Stimulated activated CD8-positive, alpha-beta memory T cell treated with anti-CD3 and anti-CD28 coated beads, Interleukin-7, amount 100 ng/mL, for 1 hour (primary cell): ENCODE results near the gene TBC1D17.

Experiments
- DNase-seq, 2 donors: peaks; one replicate each; pipeline ENCODE4 v3.0.0-alpha.2; 2020; ENCODE audit warnings: low read depth in 2 of 2

The TBC1D17 gene

DNA sequence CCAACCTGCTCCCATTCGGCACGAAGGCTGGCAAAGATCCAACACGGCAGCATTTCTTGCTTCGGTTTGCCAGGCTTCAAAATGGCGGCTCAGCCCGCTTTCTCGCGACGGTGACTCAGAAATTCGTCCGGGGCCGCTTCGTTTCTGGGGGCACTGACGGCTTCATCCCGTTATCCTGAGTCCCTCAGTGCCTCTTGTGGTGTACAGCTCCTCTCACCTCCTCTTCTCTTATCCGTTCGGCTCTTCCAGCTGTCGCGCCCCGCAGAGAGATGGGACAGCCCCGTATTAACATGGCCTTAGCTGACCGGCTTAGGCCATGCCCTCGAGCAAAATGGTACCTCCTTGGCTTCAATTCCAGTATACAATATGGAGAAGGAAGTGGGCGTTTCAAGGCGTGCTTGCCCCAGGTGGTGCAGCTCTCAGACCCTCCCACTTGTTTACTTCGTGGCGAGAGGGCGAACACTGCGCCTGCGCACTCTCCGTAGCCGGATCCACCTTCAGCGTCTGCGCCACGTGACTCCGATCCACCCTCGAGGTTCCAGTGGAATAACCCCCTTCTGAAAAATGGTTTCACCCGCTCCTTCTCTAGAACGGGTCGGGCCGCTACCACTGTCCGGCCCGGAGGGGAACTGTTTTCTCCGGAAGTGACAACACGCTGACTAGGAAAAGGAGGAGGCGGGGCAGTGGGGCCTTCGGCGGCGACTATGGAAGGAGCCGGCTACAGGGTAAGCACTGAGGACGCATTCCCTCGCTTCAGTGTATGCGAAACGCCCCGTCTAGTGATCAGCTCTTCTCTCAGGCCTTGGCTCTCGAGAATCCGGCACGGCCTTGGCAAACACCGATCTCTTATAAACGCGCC, at the start of gene TBC1D17, which contains the start of gene AKT1S1:
Gene TBC1D17, plus strand, starts transcription at position 683 of the 859 bp plus-strand sequence. Its CDS starts 22 bp downstream, at position 705.
Gene AKT1S1, minus strand, starts transcription at position 336 of the 859 bp plus-strand sequence. CDS start 4,060 bp downstream, outside the sequence.
- peak; percentile 94 to 96 for DNase-seq

DNA sequence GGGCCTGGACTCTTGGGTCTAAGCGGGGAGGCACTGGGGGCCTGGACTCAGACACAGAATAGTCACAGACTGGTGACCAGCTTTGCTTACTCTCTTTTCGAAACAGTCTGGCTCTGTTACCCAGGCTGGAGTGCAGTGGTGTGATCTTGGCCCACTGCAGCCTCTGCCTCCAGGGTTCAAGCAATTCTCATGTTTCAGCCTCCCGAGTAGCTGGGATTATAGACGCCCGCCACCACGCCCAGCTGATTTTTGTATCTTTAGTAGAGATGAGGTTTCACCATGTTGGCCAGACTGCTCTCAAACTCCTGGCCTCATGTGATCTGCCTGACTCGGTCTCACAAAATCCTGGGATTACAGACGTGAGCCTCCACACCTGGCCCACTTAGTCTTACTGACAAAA, 48.3 kb upstream of the TBC1D17 start:
- DNase-seq, result no peak

DNA sequence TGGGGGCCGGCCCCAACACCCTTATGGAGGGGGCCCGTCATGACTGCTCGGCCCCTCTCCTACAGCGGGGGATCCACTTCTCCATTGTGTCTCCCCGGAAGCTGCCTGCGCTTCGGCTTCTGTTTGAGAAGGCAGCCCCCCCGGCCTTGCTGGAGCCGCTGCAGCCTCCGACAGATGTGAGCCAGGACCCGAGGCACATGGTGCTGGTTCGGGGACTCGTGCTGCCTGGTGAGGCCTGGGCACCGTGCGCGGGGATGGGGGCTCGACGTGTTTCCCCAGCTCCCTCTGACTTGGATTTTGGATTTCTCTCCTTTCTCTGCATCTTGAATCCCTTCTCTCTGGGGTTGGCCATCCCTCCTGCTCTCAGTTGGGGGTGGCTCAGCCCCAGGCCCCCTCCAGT, 47.8 kb upstream of the TBC1D17 start:
- no peak for DNase-seq

DNA sequence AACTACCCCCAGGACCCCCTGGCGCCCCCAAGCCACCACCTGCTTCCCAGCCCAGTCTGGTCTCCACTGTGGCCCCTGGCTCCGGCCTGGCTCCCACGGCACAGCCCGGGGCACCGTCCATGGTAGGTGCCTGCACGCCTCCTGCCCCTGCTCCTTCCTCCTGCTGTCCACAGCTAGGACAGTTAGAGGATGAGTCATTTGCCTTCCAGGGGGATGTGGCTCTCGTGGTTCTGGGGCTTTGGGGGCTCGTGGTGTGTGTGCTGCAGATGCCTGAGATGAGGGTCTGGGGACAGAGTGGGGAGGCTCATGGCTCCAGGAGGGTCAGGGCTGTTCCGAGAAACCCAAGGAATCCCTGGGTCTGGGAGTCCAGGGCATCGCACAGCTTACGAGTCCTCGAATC, 46.7 kb upstream of the TBC1D17 start:
- DNase-seq, result no peak

DNA sequence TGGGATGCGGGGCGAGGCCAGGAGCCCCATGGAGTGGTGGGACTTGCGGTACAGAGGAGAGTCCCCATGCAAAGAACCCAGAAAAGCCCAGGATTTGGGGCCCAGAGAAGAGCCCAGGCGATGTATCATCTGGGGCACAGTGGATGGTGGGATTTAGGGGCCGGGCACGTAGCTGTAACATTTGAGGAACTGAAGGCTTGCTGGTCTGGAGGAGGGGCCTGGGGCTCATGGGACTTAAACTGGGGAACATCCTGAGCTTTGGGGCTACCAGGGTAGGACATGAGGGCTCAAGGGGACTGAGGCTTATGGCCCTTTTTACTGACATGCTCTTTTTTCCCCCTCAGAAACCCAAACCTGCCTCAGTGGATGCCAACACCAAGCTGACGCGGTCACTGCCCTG, 45.9 kb upstream of the TBC1D17 start:
- no peak for DNase-seq

DNA sequence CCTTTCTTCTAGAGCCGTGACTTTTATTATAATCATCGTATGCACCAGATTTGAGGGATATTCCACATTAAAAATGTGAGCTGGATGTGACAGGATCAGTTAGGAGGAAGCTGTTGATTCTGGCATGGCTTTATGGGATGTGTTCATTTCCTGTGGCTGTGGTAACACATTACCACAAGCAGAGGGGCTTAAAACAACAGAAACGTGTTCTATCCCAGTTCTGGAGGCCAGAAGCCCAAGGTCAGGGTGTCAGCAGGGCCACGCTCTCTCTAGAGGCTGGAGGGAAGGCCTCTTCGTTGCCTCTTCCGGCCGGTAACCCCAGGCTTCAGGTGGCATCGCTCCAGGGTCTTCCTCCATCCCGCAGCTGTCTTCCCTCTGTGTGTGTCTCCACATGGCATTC, 44.9 kb upstream of the TBC1D17 start:
- no peak for DNase-seq

DNA sequence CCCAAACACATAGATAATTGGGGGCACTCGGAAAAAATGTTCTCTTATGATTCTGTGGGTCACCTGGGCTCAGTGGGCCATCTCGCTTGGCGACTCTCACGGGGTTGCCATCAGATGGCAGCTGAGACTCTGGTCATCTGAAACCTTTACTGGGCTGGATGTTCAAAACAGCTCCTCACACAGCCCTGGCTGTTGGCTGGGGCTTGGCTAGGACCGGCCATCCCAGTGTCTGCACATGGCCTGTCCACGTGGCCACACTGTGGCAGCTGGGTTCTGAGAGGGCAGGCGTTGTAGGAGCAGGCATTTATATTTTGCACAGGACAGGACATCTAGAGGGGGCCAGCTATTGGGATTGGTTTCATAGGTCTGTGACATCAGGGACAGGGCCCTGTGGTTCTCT, 43.9 kb upstream of the TBC1D17 start:
- DNase-seq, result no peak

DNA sequence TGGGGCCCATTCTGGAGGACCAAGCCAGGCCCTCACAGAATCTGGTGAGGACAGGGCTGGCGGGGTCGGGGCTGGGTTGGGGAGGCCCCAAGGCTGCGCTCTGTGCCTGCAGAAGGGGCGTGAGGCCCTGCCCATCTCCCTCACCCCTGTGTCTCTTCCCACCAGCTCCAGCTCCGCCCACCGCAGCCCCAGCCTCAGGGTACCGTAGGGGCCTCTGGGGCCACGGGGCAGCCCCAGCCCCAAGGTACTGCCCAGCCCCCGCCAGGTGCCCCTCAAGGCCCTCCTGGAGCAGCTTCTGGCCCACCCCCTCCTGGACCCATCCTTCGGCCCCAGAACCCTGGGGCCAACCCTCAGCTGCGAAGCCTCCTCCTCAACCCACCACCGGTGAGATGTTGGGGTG, 41.9 kb upstream of the TBC1D17 start:
- no peak for DNase-seq

DNA sequence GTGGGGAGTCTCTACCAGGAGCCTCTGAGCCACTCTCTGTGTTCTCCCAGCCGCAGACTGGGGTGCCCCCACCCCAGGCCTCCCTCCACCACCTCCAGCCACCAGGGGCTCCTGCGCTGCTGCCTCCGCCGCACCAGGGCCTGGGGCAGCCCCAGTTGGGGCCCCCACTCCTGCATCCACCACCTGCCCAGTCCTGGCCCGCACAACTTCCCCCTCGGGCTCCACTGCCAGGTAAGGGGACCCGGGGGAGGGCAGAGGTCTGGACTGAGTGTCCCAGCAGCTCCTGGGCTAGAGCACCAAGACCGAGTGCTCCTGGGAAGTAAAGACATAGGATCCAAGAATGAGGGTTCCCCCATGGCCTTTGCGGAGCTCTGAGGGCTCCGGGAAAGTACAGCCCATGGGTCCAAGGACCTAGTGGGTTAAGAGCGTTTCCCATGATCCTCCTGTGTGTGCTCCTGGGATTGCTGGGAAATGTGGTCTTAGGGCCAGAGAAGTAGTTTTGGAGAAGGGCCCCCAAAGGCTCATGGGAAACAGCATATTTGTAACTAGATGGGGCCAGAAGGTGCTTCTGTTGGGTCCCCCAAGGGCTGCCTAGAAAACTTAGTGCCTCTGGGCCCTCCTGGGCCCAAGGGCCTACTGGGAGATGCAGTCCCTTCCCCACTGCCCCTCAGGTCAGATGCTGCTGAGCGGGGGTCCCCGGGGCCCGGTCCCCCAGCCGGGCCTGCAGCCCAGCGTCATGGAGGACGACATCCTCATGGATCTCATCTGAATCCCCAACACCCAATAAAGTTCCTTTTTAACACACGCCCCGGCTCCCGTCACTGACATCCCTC, 41.1 kb upstream of the TBC1D17 start:
- DNase-seq, result no peak

DNA sequence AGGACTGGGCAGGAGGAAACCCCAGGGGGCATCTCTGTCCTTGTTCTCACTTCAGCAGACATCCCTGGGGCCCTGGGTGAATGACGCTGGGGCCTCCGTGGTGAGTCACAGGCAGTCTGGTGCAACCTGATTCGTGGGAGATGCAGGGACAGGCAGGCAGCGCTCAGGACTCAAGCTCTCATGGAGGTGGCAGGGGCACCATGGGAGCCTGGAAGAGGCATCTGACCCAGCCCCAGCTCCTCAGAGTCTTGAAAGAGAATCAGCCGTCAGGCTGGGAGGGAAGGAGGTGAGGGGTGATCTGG, 40.5 kb upstream of the TBC1D17 start:
- DNase-seq, result no peak

DNA sequence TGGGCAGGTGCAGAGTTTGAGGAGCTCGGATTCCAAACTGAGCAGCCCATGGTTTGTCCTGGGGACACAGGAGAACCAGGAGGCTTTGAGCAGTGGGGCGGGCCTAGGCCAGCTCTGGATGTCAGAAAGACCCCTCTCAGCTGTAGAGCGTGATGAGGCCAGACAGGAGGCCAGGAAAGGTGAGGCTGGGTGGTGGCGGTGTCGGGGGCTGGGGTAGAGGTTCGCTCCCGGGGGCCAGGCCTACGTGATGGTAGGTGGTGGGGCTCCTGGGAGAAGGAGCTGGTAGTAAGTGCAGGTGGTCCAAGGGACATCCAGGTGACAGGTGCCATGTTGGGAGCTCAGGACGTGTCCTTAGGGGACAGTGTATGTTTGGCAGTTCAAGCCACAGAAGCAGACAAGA, 40.1 kb upstream of the TBC1D17 start:
- DNase-seq, result no peak

DNA sequence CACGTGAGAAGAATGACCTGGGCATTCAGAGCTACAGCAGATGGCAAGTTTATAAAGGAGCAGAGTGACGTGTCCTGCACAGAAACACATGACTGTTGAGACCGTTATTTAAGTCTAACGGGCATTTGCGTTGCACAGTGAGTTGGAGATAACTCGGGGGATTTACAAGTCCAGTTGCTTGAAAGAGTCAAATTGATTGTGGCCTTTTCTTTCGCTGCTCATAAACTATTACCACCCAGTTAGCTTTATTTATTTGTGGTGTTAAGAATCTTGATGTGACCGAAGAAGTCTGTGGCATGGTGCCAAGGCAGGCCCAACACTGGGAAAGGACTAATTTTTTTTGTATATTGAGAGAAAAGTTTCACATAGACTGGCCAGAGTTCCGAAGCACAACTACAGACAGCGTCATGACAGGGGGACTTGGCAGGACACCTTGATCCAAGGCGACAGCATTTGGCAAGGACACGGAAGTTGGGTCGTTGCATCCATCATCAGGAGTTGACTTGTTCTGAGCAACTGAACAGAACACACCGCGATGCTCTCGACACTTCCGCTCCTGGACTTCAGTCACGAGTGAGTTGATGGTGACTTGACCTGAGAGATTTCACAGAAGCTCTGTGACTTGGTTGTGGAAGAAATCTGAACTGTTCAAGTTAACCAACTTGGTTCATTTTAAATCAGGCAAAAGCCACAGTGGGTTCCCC, 38.5 kb upstream of the TBC1D17 start:
- no peak for DNase-seq

DNA sequence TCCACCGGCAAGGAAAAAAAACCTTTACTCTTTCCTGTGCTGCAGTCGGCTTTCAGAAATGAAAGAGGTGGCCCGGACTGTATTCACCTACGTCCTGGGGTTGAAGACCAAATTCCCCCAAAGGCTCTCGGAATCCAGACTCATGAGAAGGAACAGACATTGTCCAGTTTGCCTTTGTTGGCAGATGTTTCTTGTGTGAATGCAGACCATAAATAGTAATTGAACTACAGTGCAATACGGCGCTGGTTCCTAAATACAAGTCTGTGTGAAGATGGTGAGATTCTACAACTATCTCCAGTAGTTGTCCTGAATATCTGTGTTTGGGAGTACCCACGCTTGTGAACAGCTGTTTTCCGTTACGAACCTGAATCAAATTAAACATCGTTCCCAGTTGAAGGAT, 37.8 kb upstream of the TBC1D17 start:
- DNase-seq, result no peak

DNA sequence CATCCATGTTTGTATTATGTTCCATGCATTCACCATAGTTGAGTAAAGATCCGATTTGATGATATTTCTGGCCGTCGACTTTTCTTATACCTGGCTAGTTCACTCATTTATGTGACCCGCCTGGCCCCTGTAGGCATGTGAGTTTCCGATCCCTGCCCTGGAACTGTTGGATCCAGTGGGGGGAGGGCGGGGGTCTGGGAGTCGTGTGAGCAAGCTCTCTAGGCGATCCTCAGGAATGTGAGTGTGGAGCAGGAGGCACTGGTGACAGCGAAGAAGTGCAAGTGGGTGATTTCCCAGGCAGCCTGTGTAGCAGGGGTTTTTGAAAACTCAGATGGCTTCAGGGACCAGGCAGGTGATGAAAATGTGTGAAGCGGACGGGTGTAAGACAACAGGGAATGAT, 37.2 kb upstream of the TBC1D17 start:
- no peak for DNase-seq

DNA sequence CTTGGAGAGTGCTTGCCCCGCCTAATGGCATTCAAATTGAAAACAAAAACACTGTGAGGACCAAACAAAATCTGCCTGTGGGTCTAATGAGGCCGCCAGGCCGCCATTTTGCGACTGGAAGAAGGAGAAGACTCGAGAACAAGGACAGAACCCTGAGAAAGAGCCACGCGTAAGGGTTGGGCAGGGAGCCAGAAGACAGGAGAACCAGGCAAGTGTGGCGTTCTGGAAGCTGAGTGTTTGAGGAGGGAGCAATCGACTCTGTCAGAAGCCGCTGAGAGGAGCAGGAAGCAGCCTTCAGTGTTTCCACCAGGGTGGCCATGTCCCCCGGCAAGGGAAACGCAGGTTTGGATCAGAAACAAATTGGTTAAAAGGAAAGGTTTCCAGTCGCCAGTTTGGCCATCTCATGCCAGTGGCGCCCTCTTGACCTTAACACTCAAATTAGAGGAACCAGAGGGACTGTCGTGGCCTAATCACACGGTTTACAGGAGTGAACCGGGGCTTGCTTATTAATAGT, 36.7 kb upstream of the TBC1D17 start:
- DNase-seq, result no peak

DNA sequence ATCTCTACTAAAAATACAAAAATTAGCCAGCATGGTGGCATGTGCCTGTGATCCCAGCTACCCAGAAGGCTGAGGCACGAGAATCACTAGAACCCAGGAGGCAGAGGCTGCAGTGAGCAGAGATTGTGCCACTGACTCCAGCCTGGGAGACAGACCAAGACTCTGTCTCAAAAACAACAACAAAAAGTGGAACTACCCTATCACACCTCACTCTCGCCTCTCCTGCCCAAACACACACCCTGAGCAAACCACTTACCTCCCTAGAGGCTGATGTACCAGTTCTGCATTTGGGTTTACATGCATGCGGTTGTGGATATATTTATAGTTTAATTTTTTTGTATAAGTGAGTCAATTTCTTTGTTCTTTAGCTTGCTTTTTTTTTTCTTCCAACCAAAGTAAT, 34.2 kb upstream of the TBC1D17 start:
- DNase-seq, result no peak

DNA sequence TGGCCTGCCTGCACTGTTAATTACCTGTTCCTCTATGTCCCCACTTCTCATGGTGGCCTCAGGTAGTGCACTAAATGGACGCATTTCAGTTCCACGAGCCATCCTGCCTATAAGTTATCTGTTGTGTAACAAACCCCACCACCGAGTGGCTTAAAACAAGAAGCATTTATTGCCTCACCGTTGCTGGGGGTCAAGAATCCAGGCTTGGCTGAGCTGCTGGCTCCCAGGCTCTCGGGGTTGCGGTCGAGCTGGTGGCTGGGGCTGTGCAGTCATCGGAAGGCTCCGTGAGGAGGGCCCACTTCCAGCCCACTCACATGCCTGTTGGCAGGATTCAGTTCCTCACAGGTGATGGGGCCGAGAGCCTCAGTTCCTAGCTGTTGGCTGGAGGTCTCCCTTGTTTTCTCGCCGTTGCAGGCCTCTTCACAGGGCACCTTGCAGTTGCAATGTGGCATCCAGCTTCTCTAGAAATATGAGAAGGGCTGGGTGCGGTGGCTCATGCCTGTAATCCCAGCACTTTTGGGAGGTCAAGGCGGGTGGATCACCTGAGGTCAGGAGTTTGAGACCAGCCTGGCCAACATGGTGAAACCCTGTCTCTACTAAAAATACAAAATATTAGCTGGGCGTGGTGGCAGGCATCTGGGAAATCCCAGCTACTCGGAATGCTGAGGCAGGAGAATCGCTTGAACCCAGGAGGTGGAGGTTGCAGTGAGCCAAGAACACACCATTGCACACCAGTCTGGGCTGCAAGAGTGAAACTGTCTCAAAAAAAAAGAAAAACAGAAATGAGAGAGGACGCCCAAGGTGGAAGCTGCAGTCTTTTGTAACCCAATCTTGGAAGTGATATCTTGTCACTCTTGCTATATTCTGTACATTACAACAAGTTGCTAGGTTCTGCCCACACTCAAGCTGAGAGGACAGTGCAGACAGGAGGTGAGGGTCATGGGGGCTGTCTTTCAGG, 33.1 kb upstream of the TBC1D17 start:
- DNase-seq, result no peak

DNA sequence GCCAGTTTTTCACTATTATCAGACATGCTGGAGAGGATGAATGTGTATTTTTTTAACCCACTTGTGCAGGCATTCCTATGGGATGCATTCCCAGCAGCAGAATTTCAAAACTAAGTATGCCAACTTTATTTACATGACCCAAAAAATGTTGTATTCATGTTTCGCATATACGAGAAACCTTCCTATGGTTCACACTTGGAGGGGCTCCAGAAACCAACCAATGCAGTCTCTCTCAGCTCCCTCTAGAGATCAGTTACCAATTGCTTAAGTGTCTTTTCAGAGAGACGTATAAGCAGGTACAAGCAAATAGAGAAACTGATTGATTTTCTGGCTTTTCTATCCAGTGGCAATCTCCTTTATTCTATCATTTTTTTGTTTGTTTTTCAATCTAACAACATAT, 32.1 kb upstream of the TBC1D17 start:
- no peak for DNase-seq

DNA sequence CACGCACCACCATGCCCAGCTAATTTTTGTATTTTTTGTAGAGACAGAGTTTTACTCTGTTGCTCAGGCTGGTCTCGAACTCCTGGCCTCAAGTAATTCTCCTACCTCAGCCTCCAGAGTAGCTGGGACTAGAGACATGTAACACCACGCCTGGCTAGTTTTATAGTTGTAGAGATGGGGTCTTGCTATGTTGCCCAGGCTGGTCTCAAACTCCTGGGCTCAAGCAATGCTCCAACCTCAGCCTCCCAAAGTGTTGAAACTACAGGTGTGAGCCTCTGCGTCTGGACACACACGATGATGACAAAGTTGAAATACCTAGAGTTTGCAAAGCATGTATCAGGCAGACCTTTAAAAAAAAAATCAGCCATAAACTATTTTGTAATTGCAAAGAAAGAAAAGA, 31.1 kb upstream of the TBC1D17 start:
- no peak for DNase-seq

DNA sequence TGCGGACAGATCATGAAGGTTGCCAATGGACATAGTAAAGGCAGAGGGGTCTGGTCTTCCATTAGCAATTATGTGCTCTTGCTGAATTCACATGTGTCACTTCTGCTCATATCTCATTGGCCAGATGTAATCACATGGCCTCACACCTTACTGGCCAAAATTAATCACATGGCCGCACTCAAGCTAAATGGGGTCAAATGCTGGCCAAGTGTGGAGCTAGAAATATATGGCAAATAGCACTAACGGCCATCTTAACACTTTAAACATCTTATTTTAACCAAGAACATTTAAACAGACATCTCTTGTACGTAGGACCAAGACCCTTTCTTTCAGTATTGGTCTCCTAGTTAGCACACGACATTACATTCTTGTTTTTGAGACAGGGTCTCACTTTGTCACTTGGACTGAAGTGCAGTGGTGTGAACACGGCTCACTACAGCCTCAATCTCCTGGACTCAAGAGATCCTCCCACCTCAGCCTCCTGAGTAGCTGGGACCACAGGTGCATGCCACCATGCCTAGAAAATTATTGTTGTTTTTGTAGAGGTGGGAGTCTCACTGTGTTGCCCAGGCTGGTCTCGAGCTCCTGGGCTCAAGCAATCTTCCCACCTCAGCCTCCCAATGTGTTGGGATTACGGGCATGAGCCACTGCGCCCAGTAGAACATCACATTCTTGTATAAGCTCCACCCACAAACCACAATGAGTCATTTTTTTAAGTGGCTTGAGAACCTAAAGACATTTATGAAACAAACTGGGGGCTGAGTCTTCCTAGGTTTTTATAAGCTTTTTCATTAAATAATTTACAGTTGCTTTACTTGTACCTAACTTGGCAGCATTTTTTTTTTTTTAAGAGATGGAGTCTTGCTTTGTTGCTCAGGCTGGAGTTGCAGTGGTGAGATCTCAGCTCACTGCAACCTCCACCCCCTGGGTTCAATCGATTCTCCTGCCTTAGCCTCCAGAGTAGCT, 29.5 kb upstream of the TBC1D17 start:
- DNase-seq, result no peak
